Right lobe of liver (tissue), 6 donors: ENCODE results near the gene MYCBP2. TPM values are rescaled to one million over a fixed set of nuclear protein-coding genes. Genes with fewer than 3 reads are reported as not detected.

Experiments used
- ATAC-seq, 4 donors: fragments of 200-7000 bp; cut with Tn5 transposase; one replicate each; pipeline ENCODE4 v1.9.1; 2020; ENCODE audit warnings: mild to moderate bottlenecking in 4 of 4, moderate library complexity in 4 of 4
- DNase-seq, 3 donors: peaks; one replicate each; pipeline ENCODE4 v3.0.0-alpha.2; 2020
- H3K27ac ChIP-seq, 3 donors: fragments of 200-600 bp; one replicate each; pipeline ENCODE4 v1.8.0; 2022
- H3K27me3 ChIP-seq, 2 donors: fragments of 200-600 bp; one replicate each; pipeline ENCODE4 v1.8.0; 2022
- H3K36me3 ChIP-seq, 4 donors: fragments of 200-600 bp; sonication (generic) in 1 of 4; one replicate each; pipeline versions ENCODE4 v1.5.1 to v1.8.0; 2017 to 2022; ENCODE audit warnings: control low read depth in 1 of 4
- H3K4me1 ChIP-seq, 4 donors: fragments of 200-600 bp; sonication (generic) in 1 of 4; one replicate each; pipeline versions ENCODE4 v1.5.1 to v1.8.0; 2017 to 2022; ENCODE audit warnings: control low read depth in 1 of 4
- H3K4me3 ChIP-seq, 3 donors: fragments of 200-600 bp; one replicate each; pipeline ENCODE4 v1.8.0; 2022
- H3K9me3 ChIP-seq, 4 donors: fragments of 200-600 bp; sonication (generic) in 1 of 4; one replicate each; pipeline versions ENCODE4 v1.5.1 to v1.8.0; 2017 to 2022; ENCODE audit warnings: control low read depth in 1 of 4
- POLR2A ChIP-seq: fragments of 450-650 bp; IDR thresholded peaks from one replicate; pipeline ENCODE4 v1.6.1; 2017; ENCODE audit warnings: antibody characterized with exemption, mild to moderate bottlenecking
- WGBS: methylation state at CpG from one replicate; pipeline ENCODE4 v1.1.6; 2018; ENCODE audit warnings: low coverage, low lambda C conversion rate; ENCODE audit not compliant: insufficient coverage; ENCODE audit errors: missing lambda C conversion rate; 5-methylcytosine and 5-hydroxymethylcytosine counted together
- intact Hi-C, 2 donors: fragments of 100-400 bp; cut with DNase I; formaldehyde crosslinking; loops; one replicate each; pipeline versions ENCODE4 v1.11.2 to v1.14.1; 2022
- total RNA-seq, 6 experiments: library from RNA; depleted of rRNA in 2 of 6; stranded (reverse); fragments of >200 nt in 2 of 6; fragmentation: NEBNext Ultra II Directional in 3 of 6; extraction: Animal tissue kit (Norgen Biotek cat#: 25700) in 3 of 6; gene quantifications; one replicate each; pipeline versions ENCODE4 v1.1.0 to v1.2.4, GENCODE V29; 2016 to 2023
- TF ChIP-seq, protein P1 (sequence below), 4 donors: fragments of 200-600 bp in 3 of 4; fragments of 450-650 bp in 1 of 4; IDR thresholded peaks; one replicate each; pipeline versions ENCODE4 v1.5.1 to v1.8.0; 2016 to 2022; ENCODE audit warnings: antibody characterized with exemption in 4 of 4, mild to moderate bottlenecking in 2 of 4
- donor health status: DM: no; HTN: yes; CAD: no.
- donor health status: DM: no; HTN: no; CAD: no.
- donor health status: DM: no; HTN: no; CAD: no.
- donor health status: DM: no; HTN: yes; CAD: no.
- donor health status: DM: no; HTN: yes; CAD: no.

MYCBP2 gene
- total RNA-seq, 6 experiments from 2014 or later: 27.8 to 50.1 (median 43.2) TPM

DNA sequence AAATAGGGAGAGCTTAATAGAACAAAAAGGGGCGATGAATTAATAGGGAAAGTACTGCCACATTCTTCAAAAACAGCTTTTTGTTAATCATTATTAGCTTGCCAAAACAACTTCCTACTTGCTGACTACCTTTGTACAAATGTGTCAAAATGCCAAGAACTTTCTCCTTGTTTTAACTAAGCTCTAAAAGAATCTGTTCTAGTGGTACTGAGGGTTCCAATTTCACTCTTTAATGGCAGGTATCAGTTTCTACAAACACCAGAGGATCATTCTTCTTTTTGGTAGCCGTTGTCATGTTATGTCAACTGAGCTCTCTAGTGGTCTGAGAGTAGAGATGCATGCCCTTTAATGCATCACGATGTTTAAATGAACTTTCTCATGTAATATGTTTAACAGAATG, 270.5 kb downstream of the MYCBP2 start:
- peaks cover 0 to 38% (median 13%) of the 10 kb centered on the region in 4 donors for H3K4me1 ChIP-seq
- intact Hi-C loops: no loop called here
- H3K9me3 ChIP-seq: no peaks in the 10 kb centered on the region
- H3K27ac ChIP-seq: peak overlapping the region; percentile 18 to 63 (median 50)
- no peak for TF ChIP-seq POLR2A
- TF ChIP-seq, protein P1, sequence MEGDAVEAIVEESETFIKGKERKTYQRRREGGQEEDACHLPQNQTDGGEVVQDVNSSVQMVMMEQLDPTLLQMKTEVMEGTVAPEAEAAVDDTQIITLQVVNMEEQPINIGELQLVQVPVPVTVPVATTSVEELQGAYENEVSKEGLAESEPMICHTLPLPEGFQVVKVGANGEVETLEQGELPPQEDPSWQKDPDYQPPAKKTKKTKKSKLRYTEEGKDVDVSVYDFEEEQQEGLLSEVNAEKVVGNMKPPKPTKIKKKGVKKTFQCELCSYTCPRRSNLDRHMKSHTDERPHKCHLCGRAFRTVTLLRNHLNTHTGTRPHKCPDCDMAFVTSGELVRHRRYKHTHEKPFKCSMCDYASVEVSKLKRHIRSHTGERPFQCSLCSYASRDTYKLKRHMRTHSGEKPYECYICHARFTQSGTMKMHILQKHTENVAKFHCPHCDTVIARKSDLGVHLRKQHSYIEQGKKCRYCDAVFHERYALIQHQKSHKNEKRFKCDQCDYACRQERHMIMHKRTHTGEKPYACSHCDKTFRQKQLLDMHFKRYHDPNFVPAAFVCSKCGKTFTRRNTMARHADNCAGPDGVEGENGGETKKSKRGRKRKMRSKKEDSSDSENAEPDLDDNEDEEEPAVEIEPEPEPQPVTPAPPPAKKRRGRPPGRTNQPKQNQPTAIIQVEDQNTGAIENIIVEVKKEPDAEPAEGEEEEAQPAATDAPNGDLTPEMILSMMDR (IDR thresholded peaks at IDR 0.05): peak in 1 of 4 donors; percentile 5
- 17% methylated on average over 3 of the region's 3 CpGs for WGBS
- peaks cover 0 to 5% (median 0%) of the 10 kb centered on the region in 4 donors for H3K36me3 ChIP-seq
- no peaks in the 10 kb centered on the region for H3K27me3 ChIP-seq
- DNase-seq: no peak
- H3K4me3 ChIP-seq: peak overlapping the region in 1 of 3 donors; percentile 4
- peak; percentile 49 to 65 (median 58) for ATAC-seq

DNA sequence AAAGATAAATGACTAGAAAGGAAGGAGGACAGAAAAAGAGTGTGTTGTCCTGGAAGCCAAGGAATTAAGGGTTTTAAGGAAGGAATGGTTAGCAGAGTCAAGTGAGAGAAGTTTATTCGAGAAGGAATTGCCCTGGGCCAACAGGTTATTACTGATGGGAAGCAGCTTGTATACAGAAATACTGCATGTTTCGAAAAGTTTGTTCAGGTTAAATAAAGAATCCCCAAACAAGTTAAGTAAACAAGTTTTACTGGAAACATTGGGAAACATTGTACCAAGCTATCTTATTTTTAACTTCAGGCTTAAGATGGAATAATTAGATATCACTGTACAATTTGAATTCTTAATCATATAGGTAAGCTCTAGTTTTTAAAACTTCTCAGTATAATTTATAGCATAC, 271.7 kb downstream of the MYCBP2 start:
- intact Hi-C loops: no loop called here
- Histone ChIP-seq H3K4me3 (peak overlapping the region in 2 of 3 donors; percentile 0 to 5), H3K4me1 (peaks cover 0 to 38% (median 13%) of the 10 kb centered on the region in 4 donors), H3K27ac (peak overlapping the region in 2 of 3 donors; percentile 47 to 59), H3K9me3 (no peaks in the 10 kb centered on the region), H3K27me3 (no peaks in the 10 kb centered on the region), H3K36me3 (peaks cover 0 to 14% (median 0%) of the 10 kb centered on the region in 4 donors)
- TF ChIP-seq, protein P1 (IDR thresholded peaks at IDR 0.05): no peak
- no peak for TF ChIP-seq POLR2A
- ATAC-seq (peak; percentile 75 to 82 (median 78)), DNase-seq (no peak)
- WGBS: 20% methylated on average over 2 of the region's 2 CpGs

DNA sequence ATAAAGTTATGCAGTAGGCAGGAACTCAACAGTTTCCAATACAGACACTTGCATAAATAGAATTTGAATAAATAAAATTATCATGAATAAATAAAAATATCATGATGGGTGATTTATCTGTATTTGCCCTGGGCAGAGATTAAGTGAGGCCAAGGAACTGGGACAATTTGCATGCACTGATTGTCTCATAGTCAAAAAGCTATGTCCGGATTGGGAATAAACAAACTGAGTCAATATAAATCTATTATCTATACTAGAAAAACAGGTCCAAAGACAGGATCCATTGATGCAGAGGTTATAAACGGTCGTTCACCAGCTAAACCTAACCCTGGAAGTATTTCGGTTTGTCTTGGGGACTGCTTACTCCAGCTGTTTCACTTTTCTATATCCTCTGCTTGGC, 273.7 kb downstream of the MYCBP2 start:
- peaks cover 0 to 14% (median 1%) of the 10 kb centered on the region in 4 donors for H3K36me3 ChIP-seq
- peaks cover 0 to 38% (median 13%) of the 10 kb centered on the region in 4 donors for H3K4me1 ChIP-seq
- TF ChIP-seq, protein P1 (IDR thresholded peaks at IDR 0.05): no peak
- no peak for TF ChIP-seq POLR2A

DNA sequence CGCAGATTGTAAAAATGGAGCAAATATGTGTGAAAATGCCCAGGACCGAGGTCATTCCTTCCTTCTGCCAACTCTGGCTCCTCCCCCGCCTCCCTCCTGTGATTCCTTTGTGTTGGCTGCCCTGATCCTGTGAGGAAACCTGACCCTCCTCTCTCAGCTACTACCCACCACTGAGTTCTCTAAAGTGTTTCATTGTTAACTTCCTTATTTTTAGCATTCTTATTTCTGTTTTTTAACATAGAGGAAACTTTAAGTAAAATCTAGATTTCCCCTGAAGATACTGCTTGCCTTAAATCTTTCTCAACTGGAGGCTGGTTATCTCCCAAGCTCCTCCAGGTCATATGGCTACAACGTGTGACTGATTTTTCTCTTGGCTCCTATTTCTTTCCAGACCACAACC, 278.2 kb downstream of the MYCBP2 start:
- Histone ChIP-seq H3K27ac (no peak overlapping the region), H3K9me3 (no peaks in the 10 kb centered on the region), H3K36me3 (peaks cover 0 to 26% (median 5%) of the 10 kb centered on the region in 4 donors), H3K4me1 (peaks cover 0 to 6% (median 2%) of the 10 kb centered on the region in 4 donors), H3K4me3 (no peak overlapping the region), H3K27me3 (no peaks in the 10 kb centered on the region)
- intact Hi-C loops: no loop called here
- DNase-seq (no peak), ATAC-seq (peak; percentile 40 to 61 (median 52))
- 69% methylated on average over 4 of the region's 4 CpGs for WGBS
- TF ChIP-seq, protein P1 (IDR thresholded peaks at IDR 0.05): no peak
- no peak for TF ChIP-seq POLR2A

More for the DNA sequence above, 273.7 kb downstream of the MYCBP2 start:
- H3K9me3 ChIP-seq: no peaks in the 10 kb centered on the region
- DNase-seq (no peak), ATAC-seq (no peak)
- H3K27me3 ChIP-seq: no peaks in the 10 kb centered on the region
- no peak overlapping the region for H3K4me3 ChIP-seq
- intact Hi-C loops: no loop called here
- WGBS: 59% methylated on average over 4 of the region's 4 CpGs
- no peak overlapping the region for H3K27ac ChIP-seq
